CD4-positive, alpha-beta T cell treated with Interleukin-17A for 1 hour (primary cell): ENCODE results near the gene PLA2G4B.

Experiments used
- DNase-seq: peaks from one replicate; pipeline ENCODE4 v3.0.0-alpha.2; 2020

The PLA2G4B gene

GRCh38 chr15:41851755-41852370 lies 13.2 kb downstream of the PLA2G4B start:
- DNase-seq, result no peak

GRCh38 chr15:41852736-41853590 lies 14.3 kb downstream of the PLA2G4B start:
- DNase-seq, result no peak

GRCh38 chr15:41853831-41854230 lies 15.2 kb downstream of the PLA2G4B start:
- DNase-seq, result no peak

- DNase-seq, result no peak
Observed at GRCh38 chr15:41854443-41854842, 15.8 kb downstream of the PLA2G4B start.

GRCh38 chr15:41855261-41855961 lies 16.8 kb downstream of the PLA2G4B start:
- DNase-seq, result no peak

GRCh38 chr15:41856262-41856661 lies 17.6 kb downstream of the PLA2G4B start:
- no peak for DNase-seq

GRCh38 chr15:41856716-41857115 lies 18.1 kb downstream of the PLA2G4B start:
- DNase-seq, result no peak

GRCh38 chr15:41857316-41857715 lies 18.7 kb downstream of the PLA2G4B start:
- no peak for DNase-seq

GRCh38 chr15:41858756-41859155 lies 20.1 kb downstream of the PLA2G4B start:
- no peak for DNase-seq

- DNase-seq, result no peak
Observed at GRCh38 chr15:41860049-41860828, 21.6 kb downstream of the PLA2G4B start.

GRCh38 chr15:41861736-41862356 lies 23.2 kb downstream of the PLA2G4B start:
- DNase-seq, result no peak

GRCh38 chr15:41862515-41863116 lies 24.0 kb downstream of the PLA2G4B start:
- DNase-seq, result no peak

GRCh38 chr15:41865490-41866055 lies 26.9 kb downstream of the PLA2G4B start:
- no peak for DNase-seq

GRCh38 chr15:41866263-41866703 lies 27.6 kb downstream of the PLA2G4B start:
- DNase-seq, result no peak

- DNase-seq, result no peak
Observed at GRCh38 chr15:41866872-41867579, 28.4 kb downstream of the PLA2G4B start.

- no peak for DNase-seq
Observed at GRCh38 chr15:41868321-41868720, 29.7 kb downstream of the PLA2G4B start.

- no peak for DNase-seq
Observed at GRCh38 chr15:41869770-41870688, 31.4 kb downstream of the PLA2G4B start.

GRCh38 chr15:41870689-41871081 lies 32.0 kb downstream of the PLA2G4B start:
- DNase-seq, result peak; percentile 64

GRCh38 chr15:41871175-41871905 lies 32.7 kb downstream of the PLA2G4B start:
- no peak for DNase-seq
